CD1c-positive myeloid dendritic cell (primary cell): ENCODE results near the gene ITPR2.

ENCODE experiments used
- DNase-seq: peaks from one replicate; pipeline ENCODE4 v3.0.0-alpha.2; 2016; ENCODE audit errors: extremely low spot score

ITPR2 gene

DNA sequence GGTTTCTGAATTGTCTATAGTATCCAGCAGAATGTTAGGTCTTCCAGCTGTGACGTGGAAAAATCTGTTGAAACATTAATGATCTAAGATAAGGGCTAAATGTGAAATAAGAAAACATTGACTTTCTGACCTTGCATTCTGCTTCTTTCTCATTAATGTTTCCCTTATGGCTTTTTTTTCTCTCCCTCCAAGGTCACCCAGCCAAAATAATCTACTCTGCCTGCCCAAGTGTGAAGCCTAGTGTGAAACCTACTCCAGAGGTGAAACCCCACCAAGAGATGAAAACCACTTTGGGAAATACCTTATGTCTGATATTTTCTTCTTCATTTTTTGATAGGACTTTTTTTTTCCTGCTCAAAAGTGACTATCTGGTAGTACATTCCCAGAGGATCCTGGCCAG is 529.6 kb downstream of the ITPR2 start:
- DNase-seq = no peak

DNA sequence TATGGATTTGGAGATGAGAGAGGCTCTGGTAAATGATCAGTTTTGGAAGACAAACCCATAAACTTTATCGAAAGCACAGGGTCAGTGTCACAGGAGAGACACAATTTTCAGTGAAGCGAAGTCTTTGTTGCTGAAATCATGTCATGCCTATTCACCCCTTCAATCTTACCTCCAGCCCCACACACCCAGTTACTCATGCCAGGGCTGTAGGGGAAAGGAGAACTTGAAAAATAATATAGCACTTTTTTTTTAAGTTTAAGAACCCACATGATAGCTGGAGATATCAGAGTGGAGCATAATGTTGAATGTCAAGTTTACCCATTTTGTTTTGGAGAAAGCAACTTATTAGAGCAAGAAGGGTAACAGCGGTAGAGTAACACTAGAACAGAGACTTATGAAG is 530.2 kb downstream of the ITPR2 start:
- DNase-seq = no peak

DNA sequence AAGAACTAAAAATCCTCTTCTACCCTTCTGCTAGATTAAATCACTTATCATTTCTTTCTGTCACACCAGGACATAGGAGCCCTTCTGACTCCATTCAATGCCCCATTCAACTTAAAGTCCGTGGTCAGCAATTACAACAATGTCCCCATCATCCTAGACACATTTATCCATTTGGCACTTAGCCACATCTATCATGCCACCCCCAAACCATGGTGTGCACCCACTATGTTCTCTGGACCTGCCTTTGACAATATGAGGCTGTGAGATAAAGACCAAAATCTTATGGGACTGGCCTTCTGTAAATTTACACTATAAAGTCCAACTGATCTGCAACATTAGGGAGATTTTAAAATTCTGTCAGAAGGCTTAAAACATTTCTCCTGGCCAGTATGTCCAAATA is 533.2 kb downstream of the ITPR2 start:
- DNase-seq = no peak

DNA sequence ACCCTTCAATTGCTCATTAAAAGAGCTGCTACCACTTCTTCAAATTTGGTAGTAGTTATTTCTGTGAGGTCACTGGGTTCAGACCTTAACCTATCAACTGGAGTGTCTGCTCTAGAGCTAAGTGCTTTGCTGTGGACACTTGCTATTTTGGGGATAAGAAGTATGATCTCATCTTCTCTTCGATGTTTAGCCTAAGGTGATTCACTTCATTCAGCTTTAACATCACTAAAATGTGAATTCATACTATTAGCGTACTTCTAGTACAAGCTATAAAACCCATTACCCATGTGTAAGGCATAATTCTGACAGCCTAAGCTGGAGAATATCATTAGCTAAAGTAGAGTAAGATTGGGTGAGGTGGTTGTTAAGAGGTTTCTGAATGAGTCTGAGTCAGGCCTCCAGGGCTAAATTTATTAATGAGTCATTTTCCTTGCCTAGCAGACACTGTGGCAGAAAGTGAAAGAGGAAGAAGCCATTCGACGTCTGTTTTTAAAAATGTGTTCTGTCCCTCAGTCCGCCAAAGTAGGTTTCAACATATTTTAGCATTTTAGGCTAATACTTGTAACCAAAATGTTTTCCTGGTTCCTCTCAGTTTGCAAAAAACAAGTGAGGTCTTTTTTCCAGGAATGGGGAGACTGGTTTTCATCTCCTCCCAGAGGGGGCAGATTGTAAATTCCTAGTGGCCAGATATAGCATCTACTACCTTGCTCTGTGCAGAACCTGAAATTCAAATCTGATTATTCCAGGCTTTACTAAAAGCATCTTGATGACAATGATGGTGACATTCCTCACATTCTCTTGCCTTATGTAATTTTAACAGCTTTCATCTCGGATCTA is 534.0 kb downstream of the ITPR2 start:
- peak; percentile 92 for DNase-seq

DNA sequence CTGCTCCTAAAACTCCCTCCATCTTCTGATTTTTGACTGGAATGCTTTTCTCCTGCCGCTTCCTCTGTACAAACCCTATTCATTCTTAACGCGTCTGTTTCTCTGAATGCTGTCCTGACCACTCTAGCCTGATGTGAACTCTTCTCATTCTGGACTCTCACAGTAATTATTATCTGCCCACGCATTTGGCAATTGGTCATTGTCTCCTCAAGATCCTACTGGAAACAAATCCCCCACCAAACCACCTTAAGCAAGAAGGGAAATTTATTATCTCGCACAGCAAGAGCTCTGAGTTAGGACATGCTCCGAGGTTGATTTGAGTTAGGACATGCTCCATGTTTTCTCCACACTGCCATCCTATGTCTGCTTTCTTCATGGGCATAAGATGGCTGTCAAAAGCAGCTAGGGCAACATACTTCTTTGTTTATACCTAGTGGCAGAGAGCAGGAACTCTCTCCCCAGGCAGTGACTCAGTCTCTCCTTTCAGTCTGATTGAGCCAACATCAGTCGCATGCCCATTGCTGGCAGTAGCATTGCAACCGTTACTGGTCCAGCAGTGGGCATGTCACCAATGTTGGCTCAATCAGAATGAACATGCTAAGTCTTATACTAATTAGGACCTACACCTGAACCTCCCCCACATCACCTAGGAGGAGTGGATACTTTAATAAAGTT is 535.5 kb downstream of the ITPR2 start:
- no peak for DNase-seq

DNA sequence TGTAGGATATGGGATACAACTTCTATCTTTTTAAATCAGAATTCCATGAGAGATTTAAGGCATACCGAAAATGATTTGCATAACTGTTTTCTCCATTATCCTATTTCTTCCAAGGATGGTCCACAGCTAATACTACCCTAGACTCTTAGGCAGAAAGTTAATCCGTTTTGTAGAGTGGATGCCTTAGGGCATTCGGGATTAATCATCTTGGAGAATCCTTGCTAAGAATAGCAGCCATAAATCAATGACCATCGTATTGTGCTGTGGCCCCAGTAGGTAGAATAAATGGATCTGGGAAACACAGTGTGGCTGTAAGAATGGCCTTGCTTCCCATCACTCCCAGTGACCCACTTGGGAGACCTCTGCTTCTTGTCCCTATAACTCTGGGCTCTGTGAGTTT is 538.0 kb downstream of the ITPR2 start:
- no peak for DNase-seq

DNA sequence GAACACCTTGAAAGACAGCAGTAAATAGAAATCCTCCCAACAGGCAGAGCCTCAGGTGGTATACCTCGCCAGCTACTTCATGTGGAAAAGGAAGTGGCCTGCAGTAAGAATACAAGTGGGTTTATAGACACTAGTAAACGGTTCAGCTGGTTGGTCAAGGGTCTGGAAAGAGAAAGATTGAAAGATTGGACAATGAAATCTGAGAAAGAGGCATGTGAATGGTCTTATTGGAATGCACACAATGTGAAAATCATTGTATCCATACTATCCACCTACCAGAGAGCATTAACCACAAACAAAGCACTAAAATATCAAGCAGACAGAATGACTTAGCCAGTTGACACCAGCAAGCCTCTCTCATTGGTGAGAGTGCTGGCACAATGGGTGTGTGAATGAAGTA is 539.4 kb downstream of the ITPR2 start:
- no peak for DNase-seq

DNA sequence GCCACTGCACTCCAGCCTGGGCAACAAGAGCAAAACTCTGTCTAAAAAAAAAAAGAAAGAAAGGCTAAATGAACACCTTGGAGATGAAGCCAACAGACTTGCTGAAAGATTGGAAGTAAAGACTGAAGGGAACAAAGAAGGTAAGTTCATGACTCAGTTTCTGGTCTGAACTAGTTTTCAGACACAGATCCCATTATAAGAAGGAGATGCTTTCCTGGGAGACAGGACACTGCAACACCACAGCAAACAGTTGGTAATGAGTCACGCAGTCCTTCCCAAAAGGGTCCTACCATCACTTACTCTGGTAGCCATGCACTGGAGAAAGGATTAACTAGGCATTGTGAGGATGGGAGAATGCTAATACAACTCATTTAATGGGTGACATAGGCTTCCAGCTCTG is 540.4 kb downstream of the ITPR2 start:
- no peak for DNase-seq

DNA sequence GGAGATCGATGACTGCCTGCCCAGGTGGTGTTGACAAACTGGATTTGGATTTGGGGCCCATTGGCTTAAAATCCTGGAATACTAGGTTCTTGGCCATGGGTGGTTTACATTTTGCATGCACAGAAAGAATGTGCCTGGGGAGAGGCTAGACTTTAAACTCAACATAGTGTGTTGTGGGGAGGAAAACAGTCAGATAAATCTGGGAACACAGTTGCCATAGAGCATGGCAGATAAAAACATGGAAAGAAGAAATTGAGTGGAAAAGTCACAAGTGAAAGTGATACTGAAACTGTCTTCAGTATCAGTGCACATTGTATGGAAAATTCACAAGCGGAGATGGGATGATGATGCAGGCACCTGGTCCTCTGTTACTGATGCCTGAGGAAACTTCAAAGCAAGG is 542.4 kb downstream of the ITPR2 start:
- no peak for DNase-seq

DNA sequence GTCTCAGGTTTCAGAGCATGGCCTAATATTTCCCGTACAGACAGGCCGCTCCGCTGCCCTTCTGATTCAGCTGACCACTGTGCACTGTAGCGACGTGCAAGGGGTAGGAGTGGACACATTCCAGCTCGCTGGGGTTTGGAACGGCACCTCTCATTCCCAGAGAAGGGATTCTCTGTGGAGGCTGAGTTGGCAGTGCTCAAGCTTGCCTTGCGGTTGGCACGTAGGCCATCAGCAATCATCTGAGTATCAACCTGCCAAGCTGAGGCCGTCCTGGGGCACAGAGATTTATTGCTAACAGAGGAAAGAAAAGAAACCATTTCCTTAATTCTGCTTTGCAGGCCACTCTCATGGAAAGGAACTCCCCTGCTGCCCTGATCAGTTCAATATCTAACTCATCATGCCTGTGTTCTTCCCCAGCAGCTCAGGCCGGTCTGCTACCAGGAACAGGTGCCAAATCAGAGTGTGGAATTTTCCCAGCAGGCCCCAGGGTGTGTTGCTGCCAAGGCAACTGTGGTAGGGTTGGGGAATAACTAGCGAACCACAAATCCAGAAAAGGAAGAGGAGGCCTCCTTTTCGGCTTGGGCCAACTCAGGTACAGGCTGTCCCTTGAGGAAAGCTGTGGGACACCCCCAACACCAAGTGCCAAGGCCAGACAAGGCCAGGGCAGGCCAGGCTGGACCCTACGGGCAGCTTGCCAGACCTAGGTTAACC is 545.2 kb downstream of the ITPR2 start:
- no peak for DNase-seq
